ENCODE results near the gene TBC1D22A. TPM values are rescaled to one million over a fixed set of nuclear protein-coding genes. Genes with fewer than 3 reads are reported as not detected.

Gene TBC1D22A
- total RNA-seq, 3 donors from 2014 or later, result 35.6 to 51.9 (median 41.8) TPM

- Histone ChIP-seq H3K4me1 (ENCODE audit: low read depth) (no peaks in the 10 kb centered on the region), H3K9me3 (no peaks in the 10 kb centered on the region), H3K4me3 (no peak overlapping the region), H3K36me3 (ENCODE audit: low read depth) (no peaks in the 10 kb centered on the region)
- TF ChIP-seq CTCF (IDR thresholded peaks at IDR 0.05), result no peak
- DNase-seq, result no peak
- intact Hi-C loops (cut with DNase I, micrococcal nuclease), result no loop called here
- no peak for ATAC-seq
Observed at GRCh38 chr22:47147572-47147971, 385.1 kb downstream of the TBC1D22A start.

- intact Hi-C loops (cut with DNase I, micrococcal nuclease), result no loop called here
- Histone ChIP-seq H3K4me3 (no peak overlapping the region), H3K9me3 (no peaks in the 10 kb centered on the region), H3K4me1 (ENCODE audit: low read depth) (no peaks in the 10 kb centered on the region), H3K36me3 (ENCODE audit: low read depth) (no peaks in the 10 kb centered on the region)
- ATAC-seq (no peak), DNase-seq (no peak)
- TF ChIP-seq CTCF (IDR thresholded peaks at IDR 0.05), result no peak
Observed at GRCh38 chr22:47148510-47148909, 386.1 kb downstream of the TBC1D22A start.

- intact Hi-C loops (cut with DNase I, micrococcal nuclease), result no loop called here
- no peaks in the 10 kb centered on the region for H3K4me1 ChIP-seq (ENCODE audit: low read depth)
- H3K9me3 ChIP-seq, result no peaks in the 10 kb centered on the region
- H3K36me3 ChIP-seq (ENCODE audit: low read depth), result no peaks in the 10 kb centered on the region
- DNase-seq (no peak), ATAC-seq (no peak)
- TF ChIP-seq CTCF (IDR thresholded peaks at IDR 0.05), result no peak
- H3K4me3 ChIP-seq, result no peak overlapping the region
Observed at GRCh38 chr22:47148956-47149728, 386.7 kb downstream of the TBC1D22A start.

GRCh38 chr22:47149976-47150375, 387.5 kb downstream of the TBC1D22A start:
- Histone ChIP-seq H3K9me3 (no peaks in the 10 kb centered on the region), H3K36me3 (ENCODE audit: low read depth) (no peaks in the 10 kb centered on the region), H3K4me3 (no peak overlapping the region), H3K4me1 (ENCODE audit: low read depth) (no peaks in the 10 kb centered on the region)
- no peak for TF ChIP-seq CTCF (IDR thresholded peaks at IDR 0.05)
- ATAC-seq (no peak), DNase-seq (no peak)
- intact Hi-C loops (cut with DNase I, micrococcal nuclease), result no loop called here

GRCh38 chr22:47150426-47150825, 388.0 kb downstream of the TBC1D22A start:
- no peaks in the 10 kb centered on the region for H3K36me3 ChIP-seq (ENCODE audit: low read depth)
- H3K4me3 ChIP-seq, result no peak overlapping the region
- H3K9me3 ChIP-seq, result no peaks in the 10 kb centered on the region
- TF ChIP-seq CTCF (IDR thresholded peaks at IDR 0.05), result no peak
- DNase-seq, result no peak
- H3K4me1 ChIP-seq (ENCODE audit: low read depth), result no peaks in the 10 kb centered on the region
- intact Hi-C loops (cut with DNase I, micrococcal nuclease), result no loop called here
- ATAC-seq, result no peak
